NCI-H1105 (cell line): ENCODE measurements around the gene ZBTB38.

Source experiments
- DNase-seq: peaks from one replicate; lab custom pipeline; 2025; lab: John Stamatoyannopoulos, UW

Gene ZBTB38

DNA sequence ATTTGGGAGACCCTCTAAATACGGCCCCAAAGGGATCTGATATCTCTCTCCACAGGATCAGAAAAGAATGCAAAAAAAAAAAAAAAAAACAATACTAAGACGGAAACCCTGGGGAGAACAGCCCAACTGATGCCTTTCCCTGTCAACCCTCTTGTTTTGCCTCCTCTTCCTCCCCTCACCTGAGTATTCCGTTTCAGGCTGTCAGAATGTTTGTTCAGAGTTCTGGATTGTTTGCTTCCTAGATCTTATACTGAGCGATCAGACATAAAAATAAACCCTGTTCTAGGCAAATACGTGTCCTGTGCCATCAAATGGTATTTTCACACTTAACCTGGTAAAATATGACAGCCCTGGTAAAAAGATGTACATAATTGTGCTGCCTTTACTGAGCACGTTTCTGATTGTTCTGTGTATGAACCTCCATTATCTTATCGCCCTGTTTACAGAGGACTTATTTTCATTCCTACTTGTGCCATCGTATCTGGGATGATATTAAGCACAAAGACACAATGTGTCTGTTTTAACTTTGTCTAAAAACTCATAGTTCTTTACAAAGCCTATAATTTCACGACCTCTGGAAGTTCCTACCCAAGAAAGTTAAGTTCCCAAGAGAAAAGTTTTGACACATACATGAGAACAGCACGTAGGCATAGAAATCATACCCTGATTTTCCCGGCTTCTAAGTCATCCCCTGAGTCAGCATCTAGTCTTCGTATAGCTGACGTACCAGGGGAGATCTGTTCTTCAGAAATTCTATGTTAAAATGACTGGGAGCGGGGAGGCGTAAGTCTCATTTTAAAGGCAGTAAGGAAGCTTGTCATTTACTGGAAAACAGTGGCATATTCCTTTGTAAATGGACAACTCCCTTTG, 856 bp downstream of the ZBTB38 start:
- DNase-seq, result no peak

DNA sequence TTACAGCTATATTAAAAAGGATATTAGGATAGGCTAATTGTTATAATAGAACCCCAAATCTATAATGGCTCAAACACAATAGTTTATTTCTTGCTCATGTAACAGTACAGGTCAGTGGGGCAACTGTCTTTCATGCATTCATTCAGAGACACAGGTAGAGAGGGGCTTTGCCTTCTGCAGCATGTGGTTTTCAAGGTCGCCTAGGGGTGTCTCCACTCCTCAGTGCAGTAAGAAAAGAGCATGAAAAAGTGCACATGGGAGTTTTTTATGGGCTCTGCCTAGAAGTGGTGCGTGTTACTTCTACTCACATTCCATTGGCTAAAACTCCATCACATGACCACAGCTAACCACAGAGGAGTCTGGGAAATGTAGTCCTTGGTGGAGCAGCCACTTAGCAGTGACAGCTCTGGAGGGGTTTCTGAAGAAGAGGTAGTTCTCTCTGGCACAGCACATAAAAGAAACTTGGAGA, 1.8 kb downstream of the ZBTB38 start:
- peak; percentile 9 for DNase-seq

DNA sequence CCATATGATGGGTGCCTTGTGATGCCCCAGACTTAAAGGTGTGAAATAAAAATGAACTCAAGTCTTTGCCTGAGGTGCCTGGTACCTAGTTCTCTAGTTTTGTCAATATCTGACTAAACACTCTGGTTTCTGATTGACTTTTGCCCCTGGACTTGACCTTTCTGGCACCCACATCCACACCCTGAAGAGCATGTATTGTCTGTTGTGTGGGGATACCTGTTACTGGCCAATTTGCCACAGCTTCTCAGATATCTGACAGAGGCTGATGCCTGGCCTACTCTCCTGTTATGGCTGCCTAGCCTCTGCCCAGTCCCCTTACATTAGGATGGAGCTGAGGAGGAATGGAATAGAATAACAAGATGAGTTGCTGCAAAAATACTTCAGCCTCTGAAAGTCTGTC, 3.6 kb downstream of the ZBTB38 start:
- no peak for DNase-seq

DNA sequence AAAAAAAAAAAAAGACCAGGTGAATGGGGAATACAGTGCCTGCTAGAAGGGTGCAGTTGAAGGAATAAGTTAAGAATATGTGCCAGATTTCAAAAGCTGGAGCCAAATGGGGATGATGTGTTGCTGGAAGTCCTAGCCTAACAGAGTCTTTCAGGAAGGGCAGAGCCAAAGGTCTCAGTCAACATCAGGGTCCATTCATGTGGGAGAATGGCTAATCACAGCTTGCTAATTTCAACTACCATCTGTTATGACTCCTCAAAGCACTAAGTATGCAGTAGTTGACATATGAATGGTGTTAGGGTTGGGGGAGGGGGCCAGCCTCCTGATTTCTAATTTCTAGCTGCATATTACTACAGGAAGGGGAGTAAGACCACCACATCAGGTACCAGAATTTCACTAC, 4.4 kb downstream of the ZBTB38 start:
- no peak for DNase-seq

DNA sequence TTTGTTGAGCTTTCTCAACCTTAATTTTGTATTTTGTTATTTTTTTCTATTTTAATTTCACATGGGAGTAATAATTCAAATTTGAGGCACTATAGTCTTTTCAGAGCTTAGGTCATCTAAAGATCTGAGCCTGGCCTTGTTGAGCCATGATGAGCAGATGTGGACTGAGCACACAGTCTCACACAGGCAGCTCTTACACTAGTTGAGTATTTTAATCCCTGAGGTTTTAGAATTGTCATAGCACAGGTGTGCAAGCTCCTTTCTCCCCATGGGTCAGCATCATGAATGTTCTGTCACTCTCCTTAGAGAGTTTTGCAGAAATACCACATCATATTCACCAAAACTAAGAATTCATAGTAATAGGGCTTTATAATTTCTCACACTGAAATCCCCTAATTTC, 4.9 kb downstream of the ZBTB38 start:
- DNase-seq, result no peak

DNA sequence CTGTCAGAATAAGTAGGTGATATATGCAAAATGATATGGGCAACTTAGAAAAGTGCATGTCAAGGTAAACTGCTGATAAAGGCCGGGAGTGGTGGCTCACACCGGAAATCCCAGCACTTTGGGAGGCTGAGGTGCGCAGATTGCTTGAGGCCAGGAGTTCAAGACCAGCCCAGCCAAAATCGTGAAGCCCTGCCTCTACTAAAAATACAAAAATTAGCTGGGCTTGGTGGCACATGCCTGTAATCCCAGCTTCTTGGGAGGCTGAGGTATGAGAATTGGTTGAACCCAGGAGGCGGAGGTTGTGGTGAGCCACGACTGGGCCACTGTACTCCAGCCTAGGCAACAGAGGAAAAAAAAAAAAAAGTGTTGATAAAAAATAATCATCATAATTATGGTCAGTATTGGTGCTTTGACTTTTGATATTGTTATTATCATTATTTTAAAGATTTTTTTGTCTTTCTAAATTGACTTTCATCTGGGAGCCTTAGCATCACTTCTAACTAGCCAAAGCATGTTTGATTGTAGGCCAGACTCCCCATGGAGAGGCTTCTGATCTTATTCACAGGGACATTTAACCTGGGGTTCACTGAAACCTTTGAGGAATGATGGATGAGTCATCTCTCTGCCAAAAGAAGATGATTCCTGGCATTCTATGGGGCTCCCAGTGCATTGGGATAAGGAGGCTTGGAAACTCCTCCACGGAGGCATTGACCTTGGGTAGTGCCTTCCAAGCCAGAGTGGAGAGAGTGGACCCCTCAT, 5.6 kb downstream of the ZBTB38 start:
- no peak for DNase-seq

DNA sequence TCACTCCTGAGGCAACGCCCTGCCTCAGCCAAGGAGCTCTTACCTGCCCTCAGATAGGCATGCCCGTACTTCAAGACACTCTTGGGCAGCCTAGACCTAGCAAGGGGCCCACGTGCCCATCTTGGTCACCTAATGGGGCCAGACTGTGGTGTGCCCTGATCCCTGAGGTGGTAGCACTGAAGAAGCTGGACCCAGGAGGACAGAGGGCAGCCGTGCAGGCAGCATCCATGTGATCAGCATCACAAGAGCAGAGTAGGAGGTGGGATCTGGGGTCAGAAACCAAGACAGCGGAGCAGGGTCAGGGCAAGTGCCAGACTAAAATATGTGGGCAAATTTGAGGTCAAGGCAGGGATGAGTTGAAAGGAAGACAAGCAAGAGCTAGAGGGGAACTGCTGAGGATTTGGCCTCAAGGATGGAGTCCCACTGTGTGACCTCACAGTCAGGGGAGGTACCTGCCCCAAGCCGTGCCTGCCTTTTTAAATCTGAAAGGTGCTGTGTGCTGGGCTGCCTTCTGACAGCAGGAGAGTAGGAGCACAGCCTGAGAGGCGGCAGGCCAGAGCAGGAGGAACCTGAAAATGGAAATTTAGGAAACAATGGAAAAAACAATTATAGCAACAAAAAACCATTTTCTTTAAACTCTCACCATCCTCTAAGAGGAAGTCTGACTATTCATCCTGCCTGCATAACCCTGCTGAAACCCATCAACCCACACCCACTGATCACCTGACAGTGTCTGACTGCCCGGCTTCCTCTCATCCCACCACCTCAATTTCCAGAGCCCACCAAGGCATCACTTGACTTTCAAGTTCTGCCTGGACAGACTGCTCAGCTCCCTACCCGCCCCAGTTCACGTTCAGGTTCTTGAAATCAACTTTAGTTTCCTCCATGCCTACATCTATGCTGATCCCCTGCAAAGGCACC, 7.3 kb downstream of the ZBTB38 start:
- DNase-seq, result no peak

DNA sequence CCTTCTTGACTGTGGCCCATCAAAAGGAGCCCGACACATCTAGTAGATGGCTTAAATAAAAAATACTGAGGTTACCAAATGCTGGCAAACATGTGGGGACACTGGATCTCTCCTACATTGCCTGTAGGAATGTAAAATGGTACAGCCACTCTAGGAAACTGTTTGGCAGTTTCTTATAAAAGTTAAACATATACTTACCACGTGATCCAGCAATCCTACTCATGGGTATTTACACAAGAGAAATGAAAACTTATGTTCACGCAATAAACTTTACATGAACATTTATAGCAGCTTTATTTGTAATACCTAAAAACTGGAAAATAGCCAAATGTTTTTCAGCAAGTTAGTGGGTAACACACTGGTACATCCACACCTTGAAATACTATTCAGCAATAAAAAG, 9.1 kb downstream of the ZBTB38 start:
- no peak for DNase-seq

DNA sequence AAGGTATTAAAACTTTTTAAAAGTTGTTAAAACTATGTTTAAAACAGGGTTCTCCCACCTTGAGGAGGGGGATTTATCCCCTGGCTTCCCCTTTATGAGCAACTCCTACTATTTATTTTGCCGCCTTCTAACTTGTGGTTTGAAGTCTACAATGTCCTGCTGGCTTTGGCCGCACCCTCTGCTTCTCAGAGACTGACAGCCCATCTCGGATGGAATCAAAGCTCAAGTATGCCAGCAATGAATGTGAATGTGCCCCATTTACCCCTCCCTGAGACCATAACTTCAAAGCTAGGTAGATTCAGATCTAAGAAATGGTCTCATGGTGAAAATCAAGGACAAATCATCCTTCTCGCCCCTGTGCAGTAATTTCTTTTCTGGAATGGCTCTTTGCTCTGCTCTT, 10.3 kb downstream of the ZBTB38 start:
- DNase-seq, result no peak

DNA sequence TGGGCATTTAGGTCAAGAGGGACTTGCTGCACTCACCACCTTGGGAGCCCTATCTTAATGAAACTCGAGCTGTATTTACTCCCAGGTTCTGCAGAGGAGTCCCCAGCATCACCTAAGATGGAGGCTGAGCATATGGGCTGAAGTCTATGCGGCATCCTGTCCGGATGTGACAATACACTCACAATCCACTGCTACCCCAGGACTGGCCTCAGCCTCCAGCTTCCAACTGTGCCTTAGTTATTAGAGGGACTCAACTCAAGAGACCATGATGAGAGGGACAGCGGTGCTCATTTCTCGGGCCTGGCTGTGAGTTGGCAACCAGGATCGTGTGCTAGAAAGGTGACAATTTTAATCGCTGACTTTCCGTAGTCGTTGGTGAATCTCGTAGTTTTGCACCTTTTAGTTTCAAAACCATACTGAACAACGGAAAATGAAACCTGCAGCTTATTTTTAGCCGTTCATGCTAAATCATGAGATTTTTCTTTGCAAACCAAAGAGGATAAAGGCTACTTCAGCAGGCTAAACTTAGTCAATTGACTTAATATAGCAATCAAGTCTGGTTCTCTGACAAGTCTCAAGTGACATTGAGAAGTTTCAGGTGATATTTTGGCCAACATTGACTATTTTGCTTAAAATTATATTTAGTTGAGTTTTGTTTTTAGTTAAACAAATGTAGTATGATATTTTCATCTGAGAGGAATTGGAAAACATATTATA, 11.1 kb downstream of the ZBTB38 start:
- no peak for DNase-seq

DNA sequence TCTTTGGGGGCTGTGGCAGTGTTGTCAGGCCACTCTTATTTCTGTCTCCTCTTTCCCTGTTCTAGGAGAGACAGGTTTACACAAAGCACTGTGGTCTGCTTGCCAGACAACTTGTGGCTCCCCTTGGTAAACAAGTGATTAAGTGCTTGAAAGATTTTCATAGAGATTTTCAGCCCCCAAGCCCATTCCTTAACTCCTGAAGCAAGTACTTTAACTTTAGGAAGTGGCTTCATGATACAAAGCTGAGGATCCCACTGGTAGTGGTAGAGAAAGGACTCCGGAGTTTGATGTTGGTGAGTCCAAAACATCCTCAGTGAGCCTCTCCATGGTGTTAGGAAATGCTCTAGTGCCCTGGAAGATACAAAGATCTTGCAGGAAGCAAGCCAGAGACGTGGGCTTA, 12.0 kb downstream of the ZBTB38 start:
- DNase-seq, result no peak

DNA sequence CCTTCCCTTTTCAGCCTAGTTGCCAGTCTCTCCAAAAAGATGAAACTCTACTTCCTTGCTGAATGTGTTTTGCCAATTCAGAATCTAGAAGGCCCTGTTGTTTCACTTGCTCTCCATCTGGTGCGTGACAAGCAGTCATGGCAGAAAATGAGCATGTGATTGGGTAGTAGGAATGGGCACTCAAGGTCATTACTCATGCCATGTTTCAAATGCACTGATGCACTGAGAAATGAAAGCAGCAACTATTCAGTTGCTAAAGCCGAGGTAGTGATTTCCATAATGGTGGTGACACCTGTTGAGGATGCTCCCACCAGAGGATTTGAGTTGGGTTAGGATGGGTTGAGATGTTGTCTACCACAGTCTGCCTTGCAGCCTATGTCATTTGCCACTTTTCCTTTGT, 12.7 kb downstream of the ZBTB38 start:
- no peak for DNase-seq

DNA sequence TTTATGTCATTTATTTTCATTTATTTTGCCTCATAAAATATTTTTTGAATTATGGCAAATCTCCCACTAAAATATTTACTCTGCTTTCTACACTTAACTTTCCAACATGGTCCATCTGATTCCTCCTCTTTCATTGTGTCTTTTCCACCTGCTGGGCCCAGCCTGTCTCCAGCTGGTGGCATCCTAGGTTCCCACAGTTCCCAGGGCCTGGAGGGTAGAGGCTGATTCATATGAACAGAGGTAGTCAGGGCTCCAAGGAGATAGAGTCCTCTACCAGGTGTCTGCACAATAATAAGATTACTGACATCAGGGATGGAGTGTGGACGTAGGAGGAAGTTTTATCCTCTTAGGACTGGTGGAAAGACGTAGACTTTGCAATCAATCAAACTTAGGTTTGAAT, 14.3 kb downstream of the ZBTB38 start:
- no peak for DNase-seq

DNA sequence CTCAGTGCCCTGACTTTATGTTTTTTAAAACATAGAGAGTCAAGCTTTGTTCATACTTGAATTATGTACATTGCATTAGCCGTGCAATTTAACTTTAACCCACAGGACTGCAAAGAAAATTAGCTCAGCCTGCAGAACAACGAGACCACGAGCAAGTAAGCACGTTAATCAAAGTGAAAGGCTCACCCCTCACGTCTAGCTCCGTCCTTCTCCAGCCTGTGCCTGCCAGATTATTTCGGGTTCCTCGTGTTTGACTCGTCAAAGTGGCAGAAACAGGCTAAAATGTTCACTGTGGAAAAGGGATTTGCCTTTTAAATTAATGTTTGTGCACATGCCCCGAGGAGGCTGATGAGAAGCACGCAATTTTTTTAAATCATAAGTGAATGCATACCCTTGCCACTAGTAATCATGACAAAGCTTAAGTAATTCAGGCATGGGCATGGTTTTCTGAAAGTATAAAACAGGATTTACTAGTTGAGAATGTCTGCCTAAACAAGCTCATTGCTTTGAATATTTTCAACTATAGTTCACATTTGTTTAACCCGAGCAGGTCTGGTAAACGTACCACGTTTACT, 15.3 kb downstream of the ZBTB38 start:
- no peak for DNase-seq

DNA sequence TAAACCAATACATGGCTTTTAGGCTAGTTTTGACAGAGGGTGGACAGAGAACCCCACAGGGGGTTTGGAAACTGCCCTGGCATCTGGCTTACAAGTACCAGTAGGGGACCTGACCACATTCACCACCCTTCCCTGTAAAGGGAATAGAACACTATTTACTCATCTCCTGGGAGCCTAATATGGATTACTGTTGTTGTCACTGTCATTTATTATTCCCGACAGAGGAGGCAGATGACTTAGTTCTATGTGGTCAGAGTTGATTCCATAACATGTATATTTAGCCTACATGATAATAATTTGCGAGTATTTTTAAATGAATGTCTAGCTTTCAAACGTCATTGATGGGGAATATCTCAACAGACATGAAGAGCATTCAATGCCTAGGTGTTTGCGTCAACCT, 15.9 kb downstream of the ZBTB38 start:
- no peak for DNase-seq

DNA sequence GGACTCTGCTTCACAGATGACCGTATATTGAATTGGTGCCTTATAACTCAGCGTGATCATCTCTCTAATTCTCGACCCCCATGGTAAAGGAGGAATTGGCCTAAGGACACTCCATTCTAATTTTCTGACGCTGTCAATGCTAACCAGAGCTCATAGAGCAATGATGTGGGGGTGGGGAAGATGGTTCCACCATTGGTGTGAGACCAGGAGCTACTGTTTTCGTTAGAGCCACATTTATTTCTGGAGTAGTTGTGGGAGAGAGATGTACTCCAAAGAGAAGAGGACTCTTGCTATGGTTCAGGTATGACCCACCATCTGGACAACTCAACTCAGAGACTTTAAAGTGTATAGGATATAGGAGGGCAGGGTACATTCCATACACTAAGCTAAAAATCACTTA, 16.3 kb downstream of the ZBTB38 start:
- DNase-seq, result no peak

DNA sequence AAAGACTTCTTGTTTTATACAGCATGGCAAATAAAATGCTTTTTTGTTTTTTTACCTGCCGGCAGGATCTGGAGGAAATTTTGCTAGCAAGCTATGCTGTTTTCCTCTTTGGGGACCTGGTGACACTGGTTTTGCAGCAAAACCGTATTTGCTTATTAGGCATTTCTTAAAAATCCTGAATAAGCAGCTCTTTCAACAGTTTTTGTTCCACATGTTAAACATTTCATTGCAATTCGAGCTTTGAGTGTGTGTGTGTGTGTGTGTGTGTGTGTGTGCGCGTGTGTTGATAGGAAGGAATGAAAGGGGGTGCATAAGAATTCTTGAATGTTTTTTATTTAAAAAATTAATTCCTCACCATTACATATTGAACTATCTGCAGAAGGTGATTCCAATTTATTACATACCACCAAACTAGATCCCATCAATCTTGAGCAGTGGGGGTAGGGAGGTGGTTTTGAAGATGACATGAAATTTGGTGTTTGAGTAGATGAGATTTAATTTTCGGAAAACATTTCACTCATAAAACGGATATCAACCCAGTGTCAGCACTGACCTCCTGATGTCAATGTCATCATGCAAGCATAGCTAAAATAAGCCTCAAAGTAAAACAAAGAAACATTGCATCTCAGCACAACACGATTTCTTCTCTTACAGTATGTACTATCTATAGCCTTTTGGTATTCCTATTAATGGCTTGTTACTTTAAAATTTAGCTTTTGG, 17.3 kb downstream of the ZBTB38 start:
- no peak for DNase-seq

DNA sequence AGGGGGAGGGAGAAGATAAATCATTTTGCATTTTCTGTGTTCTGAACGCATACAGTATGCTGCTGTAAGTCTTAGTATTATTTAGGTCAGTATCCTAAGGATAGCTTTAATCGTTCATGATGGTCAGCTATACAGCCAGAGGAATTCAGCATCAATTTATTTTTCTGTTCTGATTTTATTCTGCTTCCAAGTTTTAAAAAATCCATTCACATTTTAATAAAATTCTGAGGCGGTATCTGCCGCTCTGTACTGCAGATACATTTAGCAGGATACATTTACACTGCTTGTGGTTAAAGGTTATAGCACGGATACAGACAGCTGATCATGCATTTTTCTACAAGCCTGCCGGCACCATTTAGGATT, 17.8 kb downstream of the ZBTB38 start:
- DNase-seq, result no peak

DNA sequence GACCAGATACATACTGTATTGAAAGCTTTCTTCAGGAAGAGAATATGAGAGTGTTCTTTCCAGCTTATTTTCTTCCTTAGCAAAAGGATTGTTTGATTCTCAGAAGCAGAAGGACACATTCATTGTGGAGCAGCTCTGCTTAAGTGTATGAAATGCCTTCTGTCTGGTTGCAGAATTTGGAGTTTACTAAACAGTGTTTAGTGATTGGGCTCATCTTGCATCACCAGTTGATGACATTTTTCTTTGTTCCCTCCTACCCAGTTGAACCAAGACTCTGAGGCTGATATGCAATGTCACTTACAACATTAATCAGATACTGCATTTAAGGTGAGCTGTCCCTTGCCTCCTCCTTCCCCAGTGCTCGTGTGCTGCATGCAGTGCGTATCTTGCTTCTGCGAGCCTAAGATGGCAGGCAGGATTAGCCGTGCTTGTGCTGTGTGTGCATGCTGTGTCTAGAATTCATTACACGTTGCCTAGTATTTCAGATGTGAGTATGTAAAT, 18.4 kb downstream of the ZBTB38 start:
- no peak for DNase-seq

DNA sequence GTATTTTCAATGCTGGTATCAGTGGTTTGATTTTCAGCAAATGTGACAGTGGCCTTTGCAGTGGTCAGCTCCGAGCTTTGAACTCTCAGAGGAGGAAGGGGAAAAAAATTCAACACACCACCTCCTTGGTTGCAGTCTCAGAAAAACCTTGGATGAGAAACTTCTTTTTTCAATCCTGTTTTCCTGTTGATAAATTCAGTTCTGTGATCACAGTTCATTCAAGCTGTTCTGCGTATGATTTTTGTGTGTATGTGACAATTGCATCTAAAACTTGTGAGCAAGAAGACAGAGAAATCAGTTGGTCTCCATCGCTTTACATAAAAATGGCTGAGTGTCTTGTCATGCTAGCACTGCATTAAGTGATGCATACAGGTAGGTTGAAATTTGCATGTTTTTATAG, 19.2 kb downstream of the ZBTB38 start:
- DNase-seq, result no peak

DNA sequence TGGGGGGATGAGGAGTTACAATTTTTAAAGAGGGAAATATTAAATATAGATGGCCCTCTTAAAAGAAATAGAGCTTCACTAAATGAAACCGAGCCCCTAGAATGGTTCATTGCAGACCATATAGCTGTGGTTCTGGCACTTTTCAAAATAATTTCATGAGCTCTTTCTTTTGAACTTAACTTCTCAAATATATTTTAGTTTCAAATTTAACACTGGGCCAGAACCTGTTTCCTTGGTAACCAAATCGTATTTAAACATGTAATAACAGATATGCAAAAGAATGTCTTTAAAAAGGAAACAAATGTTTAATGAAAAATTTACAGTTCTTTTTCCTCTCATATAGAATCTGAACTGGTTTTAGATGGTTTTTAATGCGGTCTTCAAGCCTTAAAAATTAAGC, 20.1 kb downstream of the ZBTB38 start:
- DNase-seq, result no peak
